SU-DHL-6 (cell line): ENCODE measurements around the gene KMT5C.

ENCODE experiments used
- H2AFZ ChIP-seq: fragments of 200-600 bp; sonication (generic); 2 replicates; pipeline ENCODE4 v1.6.1; 2014; ENCODE audit warnings: low read depth, mild to moderate bottlenecking, moderate library complexity, mixed read lengths, antibody characterized with exemption, low read length; ENCODE audit not compliant: severe bottlenecking
- H3F3A ChIP-seq: fragments of 200-600 bp; shearing (Covaris generic); 2 replicates; pipeline ENCODE4 v1.6.0; 2016; ENCODE audit warnings: antibody characterized with exemption, mild to moderate bottlenecking; ENCODE audit not compliant: insufficient read depth
- H3K27ac ChIP-seq: fragments of 200-600 bp; sonication (generic); 2 replicates; pipeline ENCODE4 v1.5.1; 2016; ENCODE audit warnings: low read depth, mild to moderate bottlenecking, low read length, moderate library complexity, mixed read lengths
- H3K27me3 ChIP-seq: fragments of 200-600 bp; sonication (generic), shearing (Covaris generic); 2 replicates; pipeline ENCODE4 v1.6.0; 2014; ENCODE audit warnings: mild to moderate bottlenecking, low read length
- H3K36me3 ChIP-seq: fragments of 200-600 bp; sonication (generic); 2 replicates; pipeline ENCODE4 v1.6.1; 2014; ENCODE audit warnings: mild to moderate bottlenecking, low read length, mixed read lengths
- H3K4me2 ChIP-seq: fragments of 300-600, 200-600 bp; shearing (Covaris generic), sonication (generic); 2 replicates; pipeline ENCODE4 v1.6.0; 2014; ENCODE audit warnings: low read length, low read depth, mild to moderate bottlenecking; ENCODE audit not compliant: poor library complexity, severe bottlenecking
- H3K4me3 ChIP-seq: fragments of 200-600 bp; sonication (generic); 2 replicates; pipeline ENCODE4 v1.5.1; 2014; ENCODE audit warnings: antibody characterized with exemption, low read length, mild to moderate bottlenecking, mixed read lengths; ENCODE audit not compliant: insufficient read depth, poor library complexity, severe bottlenecking
- H3K79me2 ChIP-seq: fragments of 200-600 bp; sonication (generic); 2 replicates; pipeline ENCODE4 v1.6.1; 2014; ENCODE audit warnings: mild to moderate bottlenecking, low read length, moderate library complexity; ENCODE audit not compliant: insufficient read depth
- H3K9ac ChIP-seq: fragments of 200-600 bp; sonication (generic); 2 replicates; pipeline ENCODE4 v1.7.0; 2014; ENCODE audit warnings: mild to moderate bottlenecking, low read length
- H3K9me2 ChIP-seq: fragments of 200-600 bp; sonication (generic); replicated peaks from 2 replicates; pipeline ENCODE4 v1.6.1; 2014; ENCODE audit warnings: low read length; ENCODE audit not compliant: insufficient read depth
- H3K9me3 ChIP-seq: fragments of 200-600 bp; sonication (generic); 2 replicates; pipeline ENCODE4 v1.6.1; 2014; ENCODE audit warnings: low read length, mixed read lengths; ENCODE audit not compliant: insufficient read depth
- H4K20me1 ChIP-seq: fragments of 200-600 bp; sonication (generic); 2 replicates; pipeline ENCODE4 v1.6.1; 2014; ENCODE audit warnings: low read depth, mild to moderate bottlenecking, antibody characterized with exemption, low read length, moderate library complexity, mixed read lengths
- EZH2phosphoT487 ChIP-seq: fragments of 200-600 bp; sonication (generic), shearing (Covaris generic); conservative IDR thresholded peaks from 2 replicates; pipeline ENCODE4 v1.6.1; 2018; ENCODE audit warnings: mild to moderate bottlenecking, antibody characterized with exemption, low read length, moderate library complexity, mixed read lengths
- TF ChIP-seq, protein P1 (sequence below): fragments of 200-600 bp; sonication (generic); IDR thresholded peaks from one replicate; pipeline ENCODE4 v1.5.1; 2017; ENCODE audit warnings: antibody characterized with exemption, mild to moderate bottlenecking, low read length, moderate library complexity; ENCODE audit not compliant: insufficient read depth, poor library complexity, severe bottlenecking

KMT5C gene

DNA sequence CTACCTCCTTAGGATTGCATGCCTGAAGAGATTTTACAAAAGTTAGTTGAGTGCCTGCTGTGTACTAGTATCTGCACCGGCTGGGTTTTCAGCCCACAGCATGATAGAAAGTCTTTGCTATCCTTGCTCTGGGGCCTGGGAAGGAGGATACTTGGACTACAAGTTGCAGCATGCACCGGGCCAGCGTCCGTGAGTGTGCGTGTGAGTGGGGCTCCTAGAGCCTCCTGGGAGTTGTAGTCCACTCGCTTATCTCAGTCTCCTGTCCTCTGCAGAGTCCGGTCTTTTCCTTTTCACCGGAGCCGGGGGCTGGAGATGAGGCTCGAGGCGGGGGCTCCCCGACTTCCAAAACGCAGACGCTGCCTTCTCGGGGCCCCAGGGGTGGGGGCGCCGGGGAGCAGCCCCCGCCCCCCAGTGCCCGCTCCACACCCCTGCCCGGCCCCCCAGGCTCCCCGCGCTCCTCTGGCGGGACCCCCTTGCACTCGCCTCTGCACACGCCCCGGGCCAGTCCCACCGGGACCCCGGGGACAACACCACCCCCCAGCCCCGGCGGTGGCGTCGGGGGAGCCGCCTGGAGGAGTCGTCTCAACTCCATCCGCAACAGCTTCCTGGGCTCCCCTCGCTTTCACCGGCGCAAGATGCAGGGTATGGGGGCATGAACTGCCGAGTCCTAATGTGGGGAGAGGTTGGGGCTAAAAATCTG is 35.2 kb upstream of the KMT5C start:
- Histone ChIP-seq H3K9me2 (no peaks in the 10 kb centered on the region), H3K9ac (no peak overlapping the region), H2AFZ (no peak overlapping the region), H3K4me3 (no peak overlapping the region), H3F3A (no peaks in the 10 kb centered on the region), H3K79me2 (no peaks in the 10 kb centered on the region), H3K4me2 (no peak overlapping the region), H3K36me3 (no peaks in the 10 kb centered on the region), H4K20me1 (no peaks in the 10 kb centered on the region), H3K27me3 (no peaks in the 10 kb centered on the region), H3K9me3 (no peaks in the 10 kb centered on the region), H3K27ac (no peak overlapping the region)
- no peak for TF ChIP-seq EZH2phosphoT487
- TF ChIP-seq, protein P1, sequence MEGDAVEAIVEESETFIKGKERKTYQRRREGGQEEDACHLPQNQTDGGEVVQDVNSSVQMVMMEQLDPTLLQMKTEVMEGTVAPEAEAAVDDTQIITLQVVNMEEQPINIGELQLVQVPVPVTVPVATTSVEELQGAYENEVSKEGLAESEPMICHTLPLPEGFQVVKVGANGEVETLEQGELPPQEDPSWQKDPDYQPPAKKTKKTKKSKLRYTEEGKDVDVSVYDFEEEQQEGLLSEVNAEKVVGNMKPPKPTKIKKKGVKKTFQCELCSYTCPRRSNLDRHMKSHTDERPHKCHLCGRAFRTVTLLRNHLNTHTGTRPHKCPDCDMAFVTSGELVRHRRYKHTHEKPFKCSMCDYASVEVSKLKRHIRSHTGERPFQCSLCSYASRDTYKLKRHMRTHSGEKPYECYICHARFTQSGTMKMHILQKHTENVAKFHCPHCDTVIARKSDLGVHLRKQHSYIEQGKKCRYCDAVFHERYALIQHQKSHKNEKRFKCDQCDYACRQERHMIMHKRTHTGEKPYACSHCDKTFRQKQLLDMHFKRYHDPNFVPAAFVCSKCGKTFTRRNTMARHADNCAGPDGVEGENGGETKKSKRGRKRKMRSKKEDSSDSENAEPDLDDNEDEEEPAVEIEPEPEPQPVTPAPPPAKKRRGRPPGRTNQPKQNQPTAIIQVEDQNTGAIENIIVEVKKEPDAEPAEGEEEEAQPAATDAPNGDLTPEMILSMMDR: no peak

DNA sequence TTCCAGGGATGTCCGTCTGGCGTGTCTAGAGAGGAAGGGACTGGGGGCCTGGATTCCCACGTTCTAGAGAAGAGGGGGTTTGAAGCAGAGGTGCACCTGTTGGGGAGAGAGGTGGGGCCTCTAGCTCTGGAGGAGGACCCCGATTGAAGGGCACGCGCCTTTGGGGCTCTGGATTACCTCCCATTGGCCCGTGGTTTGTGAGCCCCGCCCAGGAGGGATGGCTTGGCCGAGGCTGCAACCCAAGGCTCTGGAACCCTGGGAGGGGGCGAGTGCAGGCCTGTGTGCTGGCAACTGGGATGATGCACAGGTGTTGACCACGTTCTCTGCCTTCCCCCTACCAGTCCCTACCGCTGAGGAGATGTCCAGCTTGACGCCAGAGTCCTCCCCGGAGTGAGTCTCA is 34.7 kb upstream of the KMT5C start:
- Histone ChIP-seq H3K9me2 (no peaks in the 10 kb centered on the region), H3K9ac (no peak overlapping the region), H3K36me3 (no peaks in the 10 kb centered on the region), H3K4me2 (no peak overlapping the region), H3K27me3 (no peaks in the 10 kb centered on the region), H3F3A (no peaks in the 10 kb centered on the region), H3K27ac (no peak overlapping the region), H3K9me3 (no peaks in the 10 kb centered on the region), H3K79me2 (no peaks in the 10 kb centered on the region), H4K20me1 (no peaks in the 10 kb centered on the region), H3K4me3 (no peak overlapping the region), H2AFZ (no peak overlapping the region)
- TF ChIP-seq, protein P1: no peak
- no peak for TF ChIP-seq EZH2phosphoT487

DNA sequence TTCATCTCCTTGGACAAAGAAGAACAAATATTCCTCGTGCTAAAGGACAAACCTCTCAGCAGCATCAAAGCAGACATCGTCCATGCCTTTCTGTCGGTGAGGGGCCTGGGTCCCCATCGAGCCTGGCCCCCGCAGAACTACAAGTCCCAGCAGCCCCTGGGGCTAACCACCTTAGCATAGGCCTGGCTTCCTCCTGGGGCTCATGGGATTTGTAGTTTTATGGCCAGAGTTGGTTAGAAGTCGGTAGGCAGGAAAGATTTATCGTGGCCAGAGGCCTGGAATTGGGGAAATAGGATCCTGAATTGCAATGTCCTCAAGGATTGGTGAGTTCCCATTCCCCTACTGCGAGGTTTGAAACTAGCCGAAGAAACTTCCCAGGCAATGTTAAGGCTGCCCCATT is 34.2 kb upstream of the KMT5C start:
- H3K27me3 ChIP-seq: no peaks in the 10 kb centered on the region
- no peaks in the 10 kb centered on the region for H4K20me1 ChIP-seq
- no peaks in the 10 kb centered on the region for H3K36me3 ChIP-seq
- no peak for TF ChIP-seq EZH2phosphoT487
- TF ChIP-seq, protein P1: no peak
- H3K4me3 ChIP-seq: no peak overlapping the region
- no peaks in the 10 kb centered on the region for H3K9me2 ChIP-seq
- H3K79me2 ChIP-seq: no peaks in the 10 kb centered on the region
- no peak overlapping the region for H3K4me2 ChIP-seq
- no peak overlapping the region for H2AFZ ChIP-seq
- H3K27ac ChIP-seq: no peak overlapping the region
- H3K9me3 ChIP-seq: no peaks in the 10 kb centered on the region
- H3K9ac ChIP-seq: no peak overlapping the region
- no peaks in the 10 kb centered on the region for H3F3A ChIP-seq
